Liver (tissue), 3 donors: ENCODE measurements around the gene ZNF157.
"Not testable (repeated sequence)": the region's sequence is repeated elsewhere in the genome, so short reads cannot be mapped to it uniquely, and the experiment has no call there.

Source experiments
- EGR1 ChIP-seq, 2 donors: IDR thresholded peaks; 2 replicates each; pipeline ENCODE4 v1.6.1; 2016 to 2018; ENCODE audit warnings: antibody characterized with exemption in 2 of 2, low read depth in 2 of 2
- FOXA1 ChIP-seq: IDR thresholded peaks from 2 replicates; pipeline ENCODE4 v1.6.1; 2016; ENCODE audit warnings: antibody characterized with exemption
- GABPA ChIP-seq, 2 donors: IDR thresholded peaks in 1 of 2; conservative IDR thresholded peaks in 1 of 2; 2 replicates each; pipeline ENCODE4 v1.6.1; 2016; ENCODE audit warnings: antibody characterized with exemption in 2 of 2, mild to moderate bottlenecking in 1 of 2, moderate library complexity in 1 of 2
- JUND ChIP-seq, 2 donors: IDR thresholded peaks; 2 replicates each; pipeline ENCODE4 v1.6.1; 2016; ENCODE audit warnings: antibody characterized with exemption in 2 of 2
- YY1 ChIP-seq: IDR thresholded peaks from 2 replicates; pipeline ENCODE4 v1.6.1; 2016; ENCODE audit warnings: antibody characterized with exemption, mild to moderate bottlenecking
- TF ChIP-seq, protein P1 (sequence below): IDR thresholded peaks from 2 replicates; pipeline ENCODE4 v1.6.1; 2016; ENCODE audit warnings: antibody characterized with exemption
- TF ChIP-seq, protein P2 (sequence below): fragments of 150-350 bp; IDR thresholded peaks from 2 replicates; pipeline ENCODE4 v1.5.1; 2017; ENCODE audit warnings: improper control_type of control experiment, low read depth, low read length; ENCODE audit not compliant: missing input control
- TF ChIP-seq, protein P3 (sequence below): IDR thresholded peaks from 2 replicates; pipeline ENCODE4 v1.6.1; 2016; ENCODE audit warnings: antibody characterized with exemption, mild to moderate bottlenecking
- TF ChIP-seq, protein P4 (sequence below): IDR thresholded peaks from 2 replicates; pipeline ENCODE4 v1.6.1; 2016; ENCODE audit warnings: antibody characterized with exemption
- donor health status: healthy.
- donor health status: healthy.

DNA sequence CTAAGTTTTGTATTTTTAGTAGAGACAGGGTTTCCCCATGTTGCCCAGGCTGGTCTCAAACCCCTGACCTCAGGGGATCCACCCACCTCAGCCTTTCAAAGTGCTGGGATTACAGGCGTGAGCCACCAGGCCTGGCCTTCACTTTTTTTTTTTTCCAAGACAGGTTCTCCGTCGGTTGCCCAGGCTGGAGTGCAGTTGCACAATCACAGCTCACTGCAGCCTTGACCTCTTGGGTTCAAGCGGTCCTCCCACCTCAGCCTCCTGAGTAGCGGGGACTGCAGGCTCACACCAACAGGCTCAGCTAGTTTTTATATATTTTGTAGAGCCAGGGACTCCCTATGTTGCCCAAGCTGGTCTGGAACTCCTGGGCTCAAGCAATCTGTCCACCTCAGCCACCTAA is 37.6 kb upstream of the ZNF157 start:
- TF ChIP-seq, protein P1, sequence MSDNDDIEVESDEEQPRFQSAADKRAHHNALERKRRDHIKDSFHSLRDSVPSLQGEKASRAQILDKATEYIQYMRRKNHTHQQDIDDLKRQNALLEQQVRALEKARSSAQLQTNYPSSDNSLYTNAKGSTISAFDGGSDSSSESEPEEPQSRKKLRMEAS, result not testable (repeated sequence)
- TF ChIP-seq, protein P2, sequence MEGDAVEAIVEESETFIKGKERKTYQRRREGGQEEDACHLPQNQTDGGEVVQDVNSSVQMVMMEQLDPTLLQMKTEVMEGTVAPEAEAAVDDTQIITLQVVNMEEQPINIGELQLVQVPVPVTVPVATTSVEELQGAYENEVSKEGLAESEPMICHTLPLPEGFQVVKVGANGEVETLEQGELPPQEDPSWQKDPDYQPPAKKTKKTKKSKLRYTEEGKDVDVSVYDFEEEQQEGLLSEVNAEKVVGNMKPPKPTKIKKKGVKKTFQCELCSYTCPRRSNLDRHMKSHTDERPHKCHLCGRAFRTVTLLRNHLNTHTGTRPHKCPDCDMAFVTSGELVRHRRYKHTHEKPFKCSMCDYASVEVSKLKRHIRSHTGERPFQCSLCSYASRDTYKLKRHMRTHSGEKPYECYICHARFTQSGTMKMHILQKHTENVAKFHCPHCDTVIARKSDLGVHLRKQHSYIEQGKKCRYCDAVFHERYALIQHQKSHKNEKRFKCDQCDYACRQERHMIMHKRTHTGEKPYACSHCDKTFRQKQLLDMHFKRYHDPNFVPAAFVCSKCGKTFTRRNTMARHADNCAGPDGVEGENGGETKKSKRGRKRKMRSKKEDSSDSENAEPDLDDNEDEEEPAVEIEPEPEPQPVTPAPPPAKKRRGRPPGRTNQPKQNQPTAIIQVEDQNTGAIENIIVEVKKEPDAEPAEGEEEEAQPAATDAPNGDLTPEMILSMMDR, result not testable (repeated sequence)
- TF ChIP-seq, protein P3, sequence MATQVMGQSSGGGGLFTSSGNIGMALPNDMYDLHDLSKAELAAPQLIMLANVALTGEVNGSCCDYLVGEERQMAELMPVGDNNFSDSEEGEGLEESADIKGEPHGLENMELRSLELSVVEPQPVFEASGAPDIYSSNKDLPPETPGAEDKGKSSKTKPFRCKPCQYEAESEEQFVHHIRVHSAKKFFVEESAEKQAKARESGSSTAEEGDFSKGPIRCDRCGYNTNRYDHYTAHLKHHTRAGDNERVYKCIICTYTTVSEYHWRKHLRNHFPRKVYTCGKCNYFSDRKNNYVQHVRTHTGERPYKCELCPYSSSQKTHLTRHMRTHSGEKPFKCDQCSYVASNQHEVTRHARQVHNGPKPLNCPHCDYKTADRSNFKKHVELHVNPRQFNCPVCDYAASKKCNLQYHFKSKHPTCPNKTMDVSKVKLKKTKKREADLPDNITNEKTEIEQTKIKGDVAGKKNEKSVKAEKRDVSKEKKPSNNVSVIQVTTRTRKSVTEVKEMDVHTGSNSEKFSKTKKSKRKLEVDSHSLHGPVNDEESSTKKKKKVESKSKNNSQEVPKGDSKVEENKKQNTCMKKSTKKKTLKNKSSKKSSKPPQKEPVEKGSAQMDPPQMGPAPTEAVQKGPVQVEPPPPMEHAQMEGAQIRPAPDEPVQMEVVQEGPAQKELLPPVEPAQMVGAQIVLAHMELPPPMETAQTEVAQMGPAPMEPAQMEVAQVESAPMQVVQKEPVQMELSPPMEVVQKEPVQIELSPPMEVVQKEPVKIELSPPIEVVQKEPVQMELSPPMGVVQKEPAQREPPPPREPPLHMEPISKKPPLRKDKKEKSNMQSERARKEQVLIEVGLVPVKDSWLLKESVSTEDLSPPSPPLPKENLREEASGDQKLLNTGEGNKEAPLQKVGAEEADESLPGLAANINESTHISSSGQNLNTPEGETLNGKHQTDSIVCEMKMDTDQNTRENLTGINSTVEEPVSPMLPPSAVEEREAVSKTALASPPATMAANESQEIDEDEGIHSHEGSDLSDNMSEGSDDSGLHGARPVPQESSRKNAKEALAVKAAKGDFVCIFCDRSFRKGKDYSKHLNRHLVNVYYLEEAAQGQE, result not testable (repeated sequence)
- TF ChIP-seq FOXA1; YY1; GABPA (IDR thresholded peaks at IDR 0.05 in 1 of 2, conservative IDR thresholded peaks at IDR 0.05 in 1 of 2); EGR1 (IDR thresholded peaks at IDR 0.05; ENCODE audit: low read depth in 2 of 2); JUND (IDR thresholded peaks at IDR 0.05): not testable (repeated sequence)
- TF ChIP-seq, protein P4, sequence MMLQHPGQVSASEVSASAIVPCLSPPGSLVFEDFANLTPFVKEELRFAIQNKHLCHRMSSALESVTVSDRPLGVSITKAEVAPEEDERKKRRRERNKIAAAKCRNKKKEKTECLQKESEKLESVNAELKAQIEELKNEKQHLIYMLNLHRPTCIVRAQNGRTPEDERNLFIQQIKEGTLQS, result not testable (repeated sequence)
